Epidermal melanocyte (primary cell): ENCODE data around the gene PHF13.
"Not testable (repeated sequence)": the region's sequence is repeated elsewhere in the genome, so short reads cannot be mapped to it uniquely, and the experiment has no call there.

Source experiments
- DNase-seq: peaks from one replicate; pipeline ENCODE4 v3.0.0; 2011; ENCODE audit warnings: low spot score; ENCODE audit not compliant: insufficient read length

PHF13 gene

DNA sequence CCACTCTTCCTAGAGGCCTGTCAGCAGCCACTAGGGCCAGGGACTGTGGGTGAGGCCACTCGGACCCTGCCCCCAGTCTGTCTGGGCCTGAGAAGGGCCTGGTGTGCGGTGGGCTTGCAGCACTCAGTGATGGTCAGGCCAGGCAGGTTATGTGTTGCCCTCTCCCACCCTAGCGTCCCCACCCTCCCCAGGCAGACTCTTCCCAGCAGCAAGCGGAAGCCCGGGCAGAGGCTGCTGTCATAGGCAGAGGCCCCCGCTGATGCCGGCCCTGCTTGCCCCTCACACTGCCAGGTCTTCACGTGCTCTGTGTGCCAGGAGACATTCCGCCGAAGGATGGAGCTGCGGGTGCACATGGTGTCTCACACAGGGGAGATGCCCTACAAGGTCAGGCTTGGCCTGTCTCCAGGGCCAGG lies 27.1 kb upstream of the PHF13 start:
- DNase-seq = no peak

GRCh38 chr1:6587261-6588005 lies 26.1 kb upstream of the PHF13 start:
- no peak for DNase-seq

DNA sequence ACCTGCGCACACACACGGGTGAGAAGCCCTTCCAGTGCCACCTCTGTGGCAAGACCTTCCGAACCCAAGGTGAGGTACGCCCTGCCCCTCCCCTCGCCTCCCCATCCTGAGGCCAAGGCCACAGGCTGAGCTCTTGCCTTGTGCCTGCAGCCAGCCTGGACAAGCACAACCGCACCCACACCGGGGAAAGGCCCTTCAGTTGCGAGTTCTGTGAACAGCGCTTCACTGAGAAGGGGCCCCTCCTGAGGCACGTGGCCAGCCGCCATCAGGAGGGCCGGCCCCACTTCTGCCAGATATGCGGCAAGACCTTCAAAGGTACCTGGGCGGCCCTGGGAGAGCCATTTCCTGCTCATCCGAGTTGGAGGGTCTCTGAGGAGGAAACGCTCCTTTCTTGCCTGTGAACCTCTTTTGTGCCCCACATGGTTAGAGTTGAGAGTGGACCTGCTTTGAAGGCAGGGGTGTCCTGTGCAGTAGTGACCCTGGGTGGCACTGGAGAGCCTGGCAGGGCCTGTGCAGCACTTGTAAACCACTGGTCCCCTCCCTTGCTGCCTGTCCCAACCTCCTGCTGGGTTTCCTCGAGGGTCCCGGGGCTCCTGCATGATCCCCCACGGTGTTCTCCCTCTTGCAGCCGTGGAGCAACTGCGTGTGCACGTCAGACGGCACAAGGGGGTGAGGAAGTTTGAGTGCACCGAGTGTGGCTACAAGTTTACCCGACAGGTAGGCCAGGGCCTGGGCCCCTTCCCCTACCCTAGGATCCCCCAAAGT lies 25.2 kb upstream of the PHF13 start:
- no peak for DNase-seq

DNA sequence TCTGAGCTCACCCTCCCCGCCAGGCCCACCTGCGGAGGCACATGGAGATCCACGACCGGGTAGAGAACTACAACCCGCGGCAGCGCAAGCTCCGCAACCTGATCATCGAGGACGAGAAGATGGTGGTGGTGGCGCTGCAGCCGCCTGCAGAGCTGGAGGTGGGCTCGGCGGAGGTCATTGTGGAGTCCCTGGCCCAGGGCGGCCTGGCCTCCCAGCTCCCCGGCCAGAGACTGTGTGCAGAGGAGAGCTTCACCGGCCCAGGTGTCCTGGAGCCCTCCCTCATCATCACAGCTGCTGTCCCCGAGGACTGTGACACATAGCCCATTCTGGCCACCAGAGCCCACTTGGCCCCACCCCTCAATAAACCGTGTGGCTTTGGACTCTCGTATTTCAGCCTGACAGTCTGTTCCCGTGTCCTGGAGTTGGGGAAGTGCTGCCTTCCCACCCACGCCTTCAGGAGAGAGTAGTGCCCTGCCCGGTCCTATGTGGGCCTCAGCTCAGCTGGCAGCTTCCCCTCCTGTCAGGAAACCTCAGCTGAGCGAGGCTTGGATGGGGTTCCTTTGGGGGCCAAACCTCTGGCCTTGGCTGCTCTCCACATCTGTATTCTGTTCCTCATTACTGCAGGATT lies 24.5 kb upstream of the PHF13 start:
- no peak for DNase-seq

DNA sequence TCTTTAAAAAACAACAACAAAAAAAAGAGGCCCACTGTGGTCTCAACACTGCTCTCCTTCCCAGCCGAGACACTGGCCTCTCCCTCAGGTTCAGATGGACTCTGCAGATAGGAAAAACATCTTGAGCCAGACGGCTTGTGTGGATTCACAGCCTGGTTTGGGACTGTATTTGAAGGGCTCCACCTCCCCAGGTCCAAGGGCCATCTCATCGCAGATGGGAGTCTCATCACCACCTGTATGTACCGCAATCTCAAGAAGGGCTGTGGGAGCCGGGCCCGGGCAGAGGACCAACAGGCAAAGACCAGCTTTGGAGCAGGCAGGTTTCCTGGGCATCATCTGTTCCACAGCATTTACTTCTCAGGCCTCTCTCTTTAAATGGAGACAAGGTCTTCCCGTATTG lies 23.5 kb upstream of the PHF13 start:
- DNase-seq = no peak

- DNase-seq = no peak
These were observed 22.3 kb upstream of the PHF13 start for GRCh38 chr1:6591222-6591621.

DNA sequence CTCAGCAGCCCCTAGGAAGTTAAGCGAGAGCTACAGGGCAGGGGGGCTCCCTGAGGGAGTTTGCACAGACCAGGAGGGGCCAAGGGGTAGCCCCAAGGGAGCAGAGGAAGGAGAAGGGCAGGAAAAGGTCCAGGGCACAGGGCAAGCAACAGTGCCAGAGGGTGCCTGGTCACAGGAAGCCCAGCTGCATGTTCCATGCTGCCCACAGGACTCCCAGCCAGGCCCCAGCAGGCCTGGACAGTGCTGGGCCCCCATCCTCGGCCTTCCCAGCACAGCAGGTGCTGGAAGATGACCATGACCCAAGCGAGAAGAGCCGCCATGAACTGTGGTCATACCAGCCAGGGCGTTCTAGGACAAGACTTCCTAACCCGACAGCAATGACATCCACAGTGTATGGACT lies 21.9 kb upstream of the PHF13 start:
- no peak for DNase-seq

DNA sequence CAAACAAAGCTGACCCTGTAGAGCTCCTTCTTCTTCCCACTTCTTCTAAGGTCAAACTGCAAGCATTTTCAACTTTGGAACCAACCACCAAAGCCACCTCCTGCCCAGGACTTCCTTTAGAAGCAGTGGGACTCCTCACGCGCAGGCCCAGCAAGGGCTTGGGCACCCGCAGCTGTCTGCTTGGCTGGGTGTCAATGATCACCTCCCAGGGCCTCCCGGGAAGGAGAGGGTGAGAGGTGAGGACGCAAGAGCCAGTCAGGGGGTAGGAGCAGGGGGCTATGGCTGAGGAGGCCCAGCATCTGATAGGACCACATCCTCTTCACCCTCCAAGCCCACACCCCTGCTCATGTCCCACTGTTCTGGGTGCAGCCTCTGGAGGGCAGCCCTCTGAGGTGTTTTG lies 21.1 kb upstream of the PHF13 start:
- no peak for DNase-seq

DNA sequence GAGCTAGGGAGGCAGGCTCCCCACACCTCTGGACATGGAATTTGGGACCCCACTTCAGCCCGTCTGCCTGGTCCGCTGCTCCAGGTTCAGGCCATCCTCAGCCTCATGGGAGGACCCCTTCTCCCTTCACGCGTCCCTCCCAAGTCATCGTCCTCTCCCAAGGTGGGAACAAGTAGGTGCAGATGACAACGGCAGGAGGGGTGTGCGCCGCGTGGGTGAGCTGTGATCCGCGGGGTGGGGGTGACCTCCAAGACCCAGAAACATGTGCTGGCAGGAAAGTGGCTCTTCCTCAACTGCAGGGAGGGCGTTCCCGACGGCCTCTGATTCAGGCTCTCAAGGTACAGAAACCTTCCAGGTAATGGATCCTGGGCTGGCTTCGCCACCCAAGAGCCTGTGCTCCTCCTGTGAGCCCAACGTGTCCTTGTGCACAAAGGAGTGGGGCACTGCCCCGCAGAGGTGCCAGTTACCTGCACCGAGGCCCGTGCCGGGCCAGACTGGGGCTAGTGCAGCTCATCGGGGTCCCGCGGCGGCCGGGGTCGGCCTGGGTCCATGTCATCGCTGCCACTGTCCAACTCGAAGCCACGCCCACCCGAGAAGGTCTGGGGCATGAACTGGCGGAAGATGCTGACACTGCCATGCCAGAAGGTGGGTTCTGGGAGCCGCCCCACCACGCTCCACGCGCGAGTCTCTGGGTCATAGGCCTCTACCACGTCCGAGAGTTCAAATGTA lies 20.5 kb upstream of the PHF13 start:
- DNase-seq = no peak

DNA sequence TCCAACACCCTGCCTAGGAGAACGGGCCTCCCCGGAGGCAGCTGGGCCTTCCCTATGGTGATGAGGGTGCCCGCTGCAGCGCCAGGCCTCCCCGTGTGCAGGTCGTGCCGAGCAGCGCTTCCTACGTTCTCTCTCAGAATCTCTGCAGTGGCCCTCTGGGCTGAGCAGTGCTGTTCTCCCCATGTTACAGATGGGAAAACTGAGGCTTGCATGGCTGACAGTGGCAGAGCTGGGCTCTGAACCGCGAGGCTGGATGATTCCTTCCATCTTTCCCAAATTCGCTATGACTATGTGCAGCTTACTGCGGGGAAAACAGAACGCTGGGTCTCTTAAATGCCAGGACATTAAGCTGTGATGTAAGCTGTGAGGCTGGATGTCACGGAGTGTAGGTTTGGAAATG lies 19.7 kb upstream of the PHF13 start:
- no peak for DNase-seq

DNA sequence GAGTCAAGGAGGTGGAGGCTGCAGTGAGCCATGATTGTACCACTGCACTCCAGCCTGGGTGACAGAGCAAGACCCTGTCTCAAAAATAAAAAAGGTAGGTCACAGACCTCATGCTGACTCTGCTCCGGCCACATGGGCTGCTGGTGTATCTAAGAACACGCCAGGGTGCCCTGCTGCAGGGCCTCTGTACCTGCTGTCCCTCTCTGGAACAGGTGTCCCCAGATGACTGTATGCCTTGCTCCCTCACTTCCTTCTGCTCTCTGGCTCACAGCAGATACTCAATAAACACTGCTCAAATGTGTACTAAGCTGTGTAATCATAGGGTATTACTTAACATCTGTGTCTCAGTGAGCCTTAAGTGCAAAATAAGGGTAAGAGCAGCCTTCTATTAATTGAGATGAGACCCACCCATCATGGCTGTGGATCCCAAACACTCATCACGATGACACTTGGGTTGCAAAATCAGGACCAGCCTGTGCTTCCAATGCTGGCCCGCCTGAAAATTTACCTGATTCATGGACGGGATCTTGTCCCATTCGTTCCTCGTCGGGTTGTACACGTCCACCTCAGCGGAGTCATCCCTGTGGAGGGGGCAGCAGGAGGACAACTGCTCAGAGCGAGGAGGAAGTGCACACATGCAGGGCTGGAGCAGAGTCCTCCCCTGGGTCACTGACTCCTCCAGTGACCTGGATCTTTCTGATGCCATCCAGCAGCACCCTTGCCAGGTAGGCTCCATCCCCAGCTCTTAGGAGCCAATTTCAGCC lies 18.4 kb upstream of the PHF13 start:
- DNase-seq = no peak

DNA sequence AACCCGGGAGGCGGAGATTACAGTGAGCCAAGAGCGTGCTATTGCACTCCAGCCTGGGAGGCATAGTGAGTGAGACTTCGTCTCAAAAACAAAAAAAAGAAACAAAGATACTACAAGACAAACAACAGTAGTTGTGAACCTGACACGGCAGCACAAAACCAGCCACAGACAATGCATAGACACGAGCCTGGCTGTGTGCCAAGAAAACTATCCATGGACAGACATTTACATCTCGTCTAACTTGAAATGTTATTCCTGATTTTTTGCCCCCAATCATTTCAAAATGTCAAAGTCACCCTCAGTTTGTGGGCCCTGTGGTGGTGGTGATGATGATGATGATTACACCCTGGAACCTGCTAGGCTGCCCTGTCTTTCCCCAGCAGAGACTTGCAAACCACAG lies 17.2 kb upstream of the PHF13 start:
- DNase-seq = no peak

GRCh38 chr1:6596886-6597776 lies 16.4 kb upstream of the PHF13 start:
- DNase-seq = no peak

DNA sequence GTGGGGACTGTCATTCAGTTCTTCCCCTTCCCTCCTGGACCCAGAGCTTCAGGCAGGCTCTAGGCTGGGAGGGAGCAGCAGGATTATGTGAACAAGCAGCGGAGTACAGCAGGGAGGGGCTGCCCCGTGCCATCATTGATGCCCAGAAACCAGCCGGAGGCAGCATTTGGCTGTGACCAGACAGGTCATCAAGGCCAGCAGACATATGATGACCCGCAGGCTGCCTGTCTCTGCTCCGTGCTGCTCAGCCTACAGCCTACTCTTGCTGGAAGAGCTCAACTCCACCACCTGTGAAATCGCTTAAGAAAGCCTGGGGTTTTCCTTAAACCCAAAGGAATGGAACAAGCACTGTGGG lies 15.8 kb upstream of the PHF13 start:
- no peak for DNase-seq

GRCh38 chr1:6599141-6599975 lies 14.2 kb upstream of the PHF13 start:
- DNase-seq = no peak

DNA sequence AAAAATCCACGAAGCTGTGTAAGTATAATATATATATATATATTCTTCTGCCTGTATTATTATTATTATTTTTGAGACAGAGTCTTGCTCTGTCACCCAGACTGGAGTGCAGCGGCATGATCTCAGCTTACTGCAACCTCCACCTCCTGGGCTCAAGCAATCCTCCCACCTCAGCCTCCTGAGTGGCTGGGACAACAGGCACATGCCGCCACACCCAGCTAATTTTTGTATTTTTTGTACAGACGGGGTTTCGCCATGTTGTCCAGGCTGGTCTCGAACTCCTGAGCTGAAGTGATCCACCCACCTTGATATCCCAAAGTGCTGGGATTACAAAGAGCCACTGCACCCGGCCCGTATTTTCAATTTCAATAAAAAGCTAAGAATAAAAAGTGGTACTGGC lies 13.5 kb upstream of the PHF13 start:
- not testable (repeated sequence) for DNase-seq

DNA sequence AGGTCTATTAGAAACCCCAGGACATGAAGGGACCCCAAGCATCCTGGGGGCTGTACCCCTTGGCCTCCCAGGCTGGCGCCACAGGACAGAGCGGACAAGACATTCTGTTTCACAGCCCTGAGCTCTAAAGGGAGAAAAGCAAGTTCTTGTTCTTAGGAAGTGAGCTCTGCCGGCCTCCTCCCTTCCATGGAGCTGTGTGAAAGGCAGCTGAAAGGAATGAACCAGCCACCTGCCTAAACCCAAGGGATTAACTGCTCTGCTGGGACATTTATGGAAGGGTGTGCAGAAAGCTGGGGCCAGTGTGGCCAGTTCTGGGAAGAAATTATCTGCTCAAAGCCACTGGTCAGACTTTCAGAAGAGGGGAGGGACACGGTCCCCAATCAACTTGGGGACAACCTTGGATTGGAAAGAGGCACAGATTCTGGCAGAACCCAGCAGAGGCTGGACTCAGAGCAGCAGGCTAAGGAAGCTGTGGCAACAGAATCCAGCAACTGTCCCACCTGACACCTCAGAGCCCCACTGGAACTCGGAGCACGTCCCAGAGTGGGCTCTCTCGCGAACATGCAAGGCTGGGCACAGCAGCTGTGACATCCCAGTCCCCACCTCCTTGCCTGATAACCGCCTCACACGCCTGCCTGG lies 13.0 kb upstream of the PHF13 start:
- DNase-seq = no peak

GRCh38 chr1:6601049-6601922 lies 12.2 kb upstream of the PHF13 start:
- peak; percentile 87 for DNase-seq
